ENCODE data around the gene HEXIM1. TPM values are rescaled to one million over a fixed set of nuclear protein-coding genes. Genes with fewer than 3 reads are reported as not detected.

HEXIM1 gene
- total RNA-seq, 1 experiment from 2014 or later = 59.1 TPM

- Histone ChIP-seq H3K36me3 (ENCODE audit: control insufficient read depth, insufficient read depth, low read length) (peaks cover 4% of the 10 kb centered on the region), H3K27ac (ENCODE audit: low read length) (peak overlapping the region; percentile 100), H3K4me3 (ENCODE audit: low read depth in 2 of 2, low read length in 2 of 2) (peak overlapping the region; percentile 72 to 93), H3K9me3 (ENCODE audit: control insufficient read depth, insufficient read depth, low read depth, low read length) (no peaks in the 10 kb centered on the region), H3K4me1 (ENCODE audit: control insufficient read depth, insufficient read depth, low read length) (peaks cover 10% of the 10 kb centered on the region), H3K27me3 (ENCODE audit: control insufficient read depth, insufficient read depth, low read length) (no peaks in the 10 kb centered on the region)
- intact Hi-C loops (cut with micrococcal nuclease; ENCODE audit: unreplicated experiment) (no loop called here), in situ Hi-C loops (cut with HindIII; ENCODE audit: low pct_unique_long_range_greater_than_20kb, low sequenced_read_pairs) (no loop called here)
- ATAC-seq (peak; percentile 61), DNase-seq (ENCODE audit: low read depth, low spot score) (peak; percentile 85)
- no peak for TF ChIP-seq REST (IDR thresholded peaks at IDR 0.05; ENCODE audit: insufficient read depth in 1 of 2, low read depth in 2 of 2, low read length in 1 of 2)
- TF ChIP-seq CTCF (IDR thresholded peaks at IDR 0.05) = no peak
- TF ChIP-seq TCF7L2 (IDR thresholded peaks at IDR 0.05; ENCODE audit: low read depth, low read length) = peak; percentile 77
- no TSS peak for BruUV-seq (replicated peaks)
- CTCF ChIA-PET = interaction anchor here (0.6 to 5.5 kb wide), 3 partner anchors 12 to 279 kb away, joined by 3 to 31 read pairs (median 7); partner anchors contain the start of gene ACBD4
- POLR2A ChIA-PET = interaction anchor here (0.6 to 2.1 kb wide), 5 partner anchors 12 to 79 kb away, joined by 3 to 5 read pairs (median 3); partner anchors contain the start of gene ACBD4
Measured at GRCh38 chr17:45147581-45148182, 593 bp upstream of the HEXIM1 start.

DNA sequence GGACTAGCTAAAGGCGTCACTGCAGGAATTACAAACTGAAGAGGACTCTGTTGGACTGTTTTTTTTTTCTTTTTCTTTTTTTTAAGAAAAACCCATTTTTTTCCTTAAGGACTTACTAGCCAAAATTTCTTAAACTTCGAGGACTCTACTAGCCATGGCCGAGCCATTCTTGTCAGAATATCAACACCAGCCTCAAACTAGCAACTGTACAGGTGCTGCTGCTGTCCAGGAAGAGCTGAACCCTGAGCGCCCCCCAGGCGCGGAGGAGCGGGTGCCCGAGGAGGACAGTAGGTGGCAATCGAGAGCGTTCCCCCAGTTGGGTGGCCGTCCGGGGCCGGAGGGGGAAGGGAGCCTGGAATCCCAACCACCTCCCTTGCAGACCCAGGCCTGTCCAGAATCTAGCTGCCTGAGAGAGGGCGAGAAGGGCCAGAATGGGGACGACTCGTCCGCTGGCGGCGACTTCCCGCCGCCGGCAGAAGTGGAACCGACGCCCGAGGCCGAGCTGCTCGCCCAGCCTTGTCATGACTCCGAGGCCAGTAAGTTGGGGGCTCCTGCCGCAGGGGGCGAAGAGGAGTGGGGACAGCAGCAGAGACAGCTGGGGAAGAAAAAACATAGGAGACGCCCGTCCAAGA lies 878 bp downstream of the HEXIM1 start:
- in situ Hi-C loops (cut with HindIII; ENCODE audit: low pct_unique_long_range_greater_than_20kb, low sequenced_read_pairs) = no loop called here
- no peaks in the 10 kb centered on the region for H3K27me3 ChIP-seq (ENCODE audit: control insufficient read depth, insufficient read depth, low read length)
- ChIA-PET POLR2A (interaction anchor here (0.6 to 2.1 kb wide), 11 partner anchors 10 to 323 kb away, joined by 3 to 11 read pairs (median 3); partner anchors contain the start of gene ACBD4), CTCF (interaction anchor here (0.6 to 5.5 kb wide), 7 partner anchors 10 to 168 kb away, joined by 3 to 40 read pairs (median 4); partner anchors contain the start of gene ACBD4)
- H3K4me1 ChIP-seq (ENCODE audit: control insufficient read depth, insufficient read depth, low read length) = peaks cover 10% of the 10 kb centered on the region
- H3K27ac ChIP-seq (ENCODE audit: low read length) = peak overlapping the region; percentile 77
- H3K36me3 ChIP-seq (ENCODE audit: control insufficient read depth, insufficient read depth, low read length) = peaks cover 4% of the 10 kb centered on the region
- no TSS peak for BruUV-seq (replicated peaks)
- ATAC-seq (peak; percentile 52), DNase-seq (ENCODE audit: low read depth, low spot score) (no peak)
- H3K4me3 ChIP-seq (ENCODE audit: low read depth in 2 of 2, low read length in 2 of 2) = peak overlapping the region; percentile 77 to 93
- TF ChIP-seq SIN3A (IDR thresholded peaks at IDR 0.05; ENCODE audit: borderline replicate concordance, insufficient read depth, low read depth, low read length) (no peak), CTCF (IDR thresholded peaks at IDR 0.05) (peak; percentile 90)
- H3K9me3 ChIP-seq (ENCODE audit: control insufficient read depth, insufficient read depth, low read depth, low read length) = no peaks in the 10 kb centered on the region
- intact Hi-C loops (cut with micrococcal nuclease; ENCODE audit: unreplicated experiment) = no loop called here

Data from Panc1 (cell line).